Urothelium cell line (cell line): ENCODE measurements around the gene SMARCAD1.
A peak's percentile ranks its signal among the peaks of the same experiment; 100 is the strongest.

Experiments
- DNase-seq: peaks from one replicate; pipeline ENCODE4 v3.0.0; 2011; ENCODE audit warnings: low spot score, mixed read lengths
- FAIRE-seq: peaks from 2 replicates; lab custom pipeline; 2011; peaks lifted over from hg19 to GRCh38; lab: Jason Lieb, UNC

The SMARCAD1 gene, protein sequence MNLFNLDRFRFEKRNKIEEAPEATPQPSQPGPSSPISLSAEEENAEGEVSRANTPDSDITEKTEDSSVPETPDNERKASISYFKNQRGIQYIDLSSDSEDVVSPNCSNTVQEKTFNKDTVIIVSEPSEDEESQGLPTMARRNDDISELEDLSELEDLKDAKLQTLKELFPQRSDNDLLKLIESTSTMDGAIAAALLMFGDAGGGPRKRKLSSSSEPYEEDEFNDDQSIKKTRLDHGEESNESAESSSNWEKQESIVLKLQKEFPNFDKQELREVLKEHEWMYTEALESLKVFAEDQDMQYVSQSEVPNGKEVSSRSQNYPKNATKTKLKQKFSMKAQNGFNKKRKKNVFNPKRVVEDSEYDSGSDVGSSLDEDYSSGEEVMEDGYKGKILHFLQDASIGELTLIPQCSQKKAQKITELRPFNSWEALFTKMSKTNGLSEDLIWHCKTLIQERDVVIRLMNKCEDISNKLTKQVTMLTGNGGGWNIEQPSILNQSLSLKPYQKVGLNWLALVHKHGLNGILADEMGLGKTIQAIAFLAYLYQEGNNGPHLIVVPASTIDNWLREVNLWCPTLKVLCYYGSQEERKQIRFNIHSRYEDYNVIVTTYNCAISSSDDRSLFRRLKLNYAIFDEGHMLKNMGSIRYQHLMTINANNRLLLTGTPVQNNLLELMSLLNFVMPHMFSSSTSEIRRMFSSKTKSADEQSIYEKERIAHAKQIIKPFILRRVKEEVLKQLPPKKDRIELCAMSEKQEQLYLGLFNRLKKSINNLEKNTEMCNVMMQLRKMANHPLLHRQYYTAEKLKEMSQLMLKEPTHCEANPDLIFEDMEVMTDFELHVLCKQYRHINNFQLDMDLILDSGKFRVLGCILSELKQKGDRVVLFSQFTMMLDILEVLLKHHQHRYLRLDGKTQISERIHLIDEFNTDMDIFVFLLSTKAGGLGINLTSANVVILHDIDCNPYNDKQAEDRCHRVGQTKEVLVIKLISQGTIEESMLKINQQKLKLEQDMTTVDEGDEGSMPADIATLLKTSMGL

DNA sequence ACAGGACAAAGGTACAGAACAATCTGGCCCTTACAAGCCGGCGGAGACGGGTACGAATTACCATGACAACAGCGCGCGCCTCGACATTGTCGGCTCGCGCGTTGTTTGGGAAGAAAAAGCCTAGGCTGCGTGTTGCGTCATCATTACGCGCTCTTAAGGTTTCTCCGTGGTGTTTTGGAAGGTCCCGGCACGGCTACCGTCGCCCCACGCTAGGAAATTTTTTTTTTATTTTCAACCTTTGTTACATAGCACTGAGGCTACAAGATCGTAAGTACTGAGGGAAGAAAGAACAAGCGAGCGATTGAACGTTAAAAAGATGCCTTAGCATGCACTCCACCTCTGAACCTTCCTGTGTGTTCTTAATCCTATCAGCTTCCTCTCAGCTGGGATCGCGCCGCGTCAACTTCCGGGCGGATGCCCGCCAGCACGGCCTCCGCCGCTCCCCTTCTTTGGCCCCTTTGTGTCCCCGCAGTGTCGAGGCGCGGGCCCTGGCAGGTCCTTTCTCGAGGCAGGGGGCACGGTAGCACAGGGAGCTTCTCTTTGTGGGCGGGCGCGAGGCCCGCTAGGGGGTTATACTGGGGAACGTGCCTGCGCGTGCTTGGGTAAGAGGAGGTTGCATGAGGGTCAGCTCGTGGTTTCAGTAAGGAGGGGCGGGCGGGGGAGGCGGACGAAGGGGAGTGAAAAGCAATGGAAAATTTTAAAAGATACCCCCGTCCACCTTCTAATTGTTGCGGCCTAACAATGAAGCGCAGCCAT is at the start of gene SMARCAD1:
Gene SMARCAD1, plus strand, starts transcription at position 397 of the 756 bp plus-strand sequence. CDS start 530 bp downstream, outside the sequence.
- DNase-seq, result peak; percentile 88
- FAIRE-seq, result peak; percentile 96

DNA sequence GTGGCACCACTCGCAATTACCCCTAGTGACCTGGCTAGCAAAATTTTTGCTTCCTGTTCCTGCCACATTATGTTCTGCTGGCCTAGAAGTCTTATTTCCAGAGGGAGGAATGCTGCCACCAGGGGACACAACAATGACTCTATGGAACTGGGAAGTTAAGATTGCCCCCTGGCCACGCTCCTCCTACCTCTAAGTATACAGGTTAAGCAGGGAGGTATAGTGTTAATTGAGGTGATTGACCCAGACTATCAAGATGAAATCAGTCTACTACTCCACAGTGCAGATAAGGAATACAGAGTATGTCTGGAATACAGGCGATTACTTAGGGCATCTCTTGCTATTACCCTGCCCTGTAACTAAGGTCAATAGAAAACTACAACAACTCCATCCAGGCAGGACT is 48.8 kb upstream of the SMARCAD1 start:
- DNase-seq (no peak), FAIRE-seq (no peak)

DNA sequence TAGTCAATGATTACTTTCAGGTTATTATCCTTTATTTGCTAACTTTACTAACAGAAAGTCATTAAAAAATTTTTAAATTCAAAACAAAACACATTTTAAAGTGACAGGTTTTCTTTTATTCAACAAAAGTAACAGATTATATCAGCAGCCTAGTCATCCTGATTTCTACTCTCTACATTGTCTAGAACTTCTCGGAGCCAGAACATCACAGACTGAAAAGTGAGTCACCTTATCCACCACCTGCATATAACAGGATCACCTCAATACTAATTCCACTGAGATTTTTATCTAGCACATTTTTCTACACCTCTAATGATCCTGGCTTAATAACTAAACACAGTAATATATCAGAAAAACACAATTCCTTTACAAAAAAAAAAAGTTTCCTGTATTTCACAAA is 47.9 kb upstream of the SMARCAD1 start:
- DNase-seq (no peak), FAIRE-seq (no peak)

DNA sequence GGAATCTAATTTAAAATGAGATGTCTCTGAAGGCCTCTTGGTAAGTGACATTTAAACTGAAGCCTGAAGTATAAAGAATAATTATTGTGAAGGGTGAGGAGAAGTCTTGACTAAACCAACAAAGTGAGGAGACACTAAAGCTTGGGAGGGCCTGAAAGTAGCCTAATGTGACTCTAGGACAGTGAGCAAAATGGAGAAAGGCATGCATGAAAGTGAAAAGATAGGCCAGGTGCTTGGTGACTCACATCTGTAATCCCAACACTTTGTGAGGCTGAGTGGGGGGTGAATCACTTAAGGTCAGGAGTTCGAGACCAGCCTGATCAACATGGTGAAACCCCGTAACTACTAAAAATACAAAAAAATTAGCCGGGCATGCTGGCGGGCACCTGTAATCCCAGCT is 46.9 kb upstream of the SMARCAD1 start:
- FAIRE-seq, result no peak
- no peak for DNase-seq

DNA sequence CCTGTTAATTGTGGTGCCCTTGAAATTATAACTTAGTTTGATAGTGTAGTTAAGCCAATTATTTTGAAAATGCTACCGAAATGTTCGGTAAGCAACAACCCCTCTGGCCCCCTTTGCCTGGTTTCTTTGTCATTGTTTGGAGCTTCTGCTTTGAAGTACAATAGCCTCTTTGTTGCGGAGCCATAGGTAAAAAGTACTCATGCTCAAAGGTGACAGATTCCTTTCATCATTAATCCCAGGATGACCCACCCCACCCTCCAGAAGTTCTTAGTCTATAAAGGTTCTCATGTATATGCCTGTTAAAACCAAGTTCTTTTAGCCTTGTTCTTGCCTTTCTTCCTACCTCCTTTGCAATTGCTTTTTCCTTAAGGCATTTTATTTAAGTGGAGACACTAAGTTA is 42.4 kb upstream of the SMARCAD1 start:
- no peak for FAIRE-seq
- DNase-seq, result no peak

DNA sequence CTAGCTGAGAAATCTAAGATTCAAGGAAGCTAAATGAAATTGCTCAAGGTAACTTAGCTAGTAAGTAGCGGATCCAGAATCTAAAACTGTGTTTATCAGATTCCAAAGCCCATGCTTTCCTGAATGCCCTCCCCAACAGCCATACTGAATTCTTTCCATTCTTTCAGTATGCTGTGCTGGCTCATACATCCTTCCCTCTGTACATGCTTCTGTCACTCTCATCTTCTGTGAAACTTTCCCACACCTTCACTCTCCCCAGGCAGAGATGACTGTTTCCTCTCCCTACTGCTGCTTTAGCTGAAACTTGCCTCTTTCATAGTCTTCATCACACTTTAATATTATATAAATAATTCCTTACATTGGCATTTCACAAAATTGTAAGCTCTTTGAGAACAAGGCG is 39.3 kb upstream of the SMARCAD1 start:
- no peak for DNase-seq
- FAIRE-seq, result no peak

DNA sequence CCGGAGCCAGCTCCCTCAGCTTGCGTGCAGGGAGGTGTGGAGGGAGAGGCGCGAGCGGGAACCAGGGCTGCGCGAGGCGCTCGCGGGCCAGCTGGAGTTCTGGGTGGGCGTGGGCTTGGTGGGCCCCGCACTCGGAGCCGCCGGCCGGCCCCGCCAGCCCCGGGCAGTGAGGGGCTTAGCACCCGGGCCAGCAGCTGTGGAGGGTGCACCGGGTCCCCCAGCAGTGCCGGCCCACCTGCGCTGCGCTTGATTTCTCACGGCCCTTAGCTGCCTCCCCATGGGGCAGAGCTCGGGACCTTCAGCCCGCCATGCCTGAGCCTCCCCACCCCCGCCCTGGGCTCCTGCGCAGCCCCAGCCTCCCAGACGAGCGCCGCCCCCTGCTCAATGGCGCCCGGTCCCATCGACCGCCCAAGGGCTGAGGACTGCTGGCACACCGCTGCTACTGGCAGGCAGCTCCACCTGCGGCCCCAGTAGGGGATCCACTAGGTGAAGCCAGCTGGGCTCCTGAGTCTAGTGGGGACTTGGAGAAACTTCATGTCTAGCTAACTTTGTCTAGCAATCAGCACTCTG is 37.8 kb upstream of the SMARCAD1 start:
- no peak for FAIRE-seq
- DNase-seq, result no peak

DNA sequence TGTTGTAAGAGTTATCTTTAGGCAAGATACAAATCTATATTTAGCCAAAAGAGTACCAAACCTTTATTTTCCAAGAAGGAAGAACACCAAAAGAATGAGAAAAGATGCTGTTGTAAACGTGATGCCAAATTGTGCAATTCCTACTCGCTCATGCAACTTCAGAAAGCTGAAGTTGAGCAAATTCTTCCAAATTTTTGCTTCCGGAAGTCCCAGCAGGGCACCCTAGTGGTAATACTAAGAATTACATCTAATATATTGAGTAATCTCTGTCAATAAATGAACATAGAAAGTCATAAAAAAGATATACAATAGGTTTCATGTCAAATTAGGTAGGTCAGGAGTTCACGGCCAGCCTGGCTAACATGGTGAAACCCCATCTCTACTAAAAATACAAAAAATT is 36.0 kb upstream of the SMARCAD1 start:
- FAIRE-seq, result no peak
- DNase-seq, result no peak

DNA sequence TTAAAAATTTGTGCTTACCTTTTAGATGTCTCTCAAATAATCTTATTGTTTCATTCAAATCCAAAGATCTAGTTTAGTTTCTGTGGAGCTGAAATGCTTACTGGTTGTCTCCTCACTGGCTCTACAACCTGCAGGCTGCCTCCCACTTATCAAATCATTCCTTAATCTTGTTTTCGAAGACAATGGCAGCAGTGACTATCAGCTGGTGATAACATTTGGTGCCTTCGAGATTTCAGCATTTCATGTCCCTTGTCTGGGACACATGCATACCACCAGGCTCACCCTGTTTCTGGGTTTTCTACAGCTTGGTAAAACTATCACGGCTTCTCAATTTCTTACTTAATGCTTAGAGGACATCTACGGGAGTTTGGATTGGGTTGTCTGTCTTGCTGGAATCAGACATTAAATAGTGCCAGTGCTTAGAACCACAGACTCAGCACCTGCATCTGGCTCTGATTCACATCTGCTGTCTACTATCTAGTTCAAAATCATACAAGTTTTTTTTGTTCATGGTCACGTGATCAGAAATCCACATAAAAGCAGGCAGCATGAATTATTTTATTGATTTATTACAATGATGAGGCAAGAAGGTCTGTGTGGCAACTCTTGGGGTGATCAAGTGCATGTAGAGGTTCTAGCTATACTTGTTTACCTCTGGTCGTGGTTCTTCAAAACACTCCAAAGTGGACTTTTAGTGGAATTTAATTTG is 32.0 kb upstream of the SMARCAD1 start:
- FAIRE-seq (no peak), DNase-seq (no peak)

DNA sequence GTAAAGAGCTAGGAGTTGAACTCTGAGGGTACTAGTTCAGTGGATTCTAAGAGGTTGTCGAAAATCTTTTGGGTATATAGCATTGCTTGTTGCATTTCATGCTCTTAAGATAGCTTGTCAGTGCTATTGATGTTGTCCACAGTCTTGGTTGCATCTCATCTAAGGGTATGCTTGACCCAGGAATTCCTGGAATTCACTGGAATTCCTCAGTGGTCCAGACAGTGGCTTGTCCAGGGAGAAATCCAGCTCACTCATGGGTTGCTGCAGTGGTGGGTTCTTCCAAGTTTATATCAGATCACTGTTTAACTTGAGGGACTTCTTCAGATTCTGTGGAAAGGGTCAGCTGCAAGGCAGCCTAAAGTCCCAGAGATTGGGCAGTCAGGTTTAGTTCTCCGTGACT is 29.8 kb upstream of the SMARCAD1 start:
- FAIRE-seq (no peak), DNase-seq (no peak)

DNA sequence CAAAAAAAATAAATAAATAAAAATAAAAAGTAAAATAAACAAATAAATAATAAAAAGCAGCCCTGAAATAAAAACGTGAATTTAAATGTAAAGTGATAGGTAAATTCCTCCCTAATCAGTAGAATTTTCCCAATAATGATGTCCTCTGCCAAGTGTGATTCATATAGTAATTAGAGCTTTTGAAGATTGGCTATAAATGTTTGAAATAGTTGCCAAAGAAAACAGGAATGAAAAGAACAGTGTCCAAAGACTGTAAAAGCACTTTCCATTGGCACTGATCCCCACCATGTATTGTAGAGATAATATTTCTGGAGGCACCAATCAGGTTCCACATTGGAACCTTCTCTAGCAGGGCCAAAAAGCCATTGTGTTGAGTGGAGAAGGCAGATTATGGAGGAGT is 25.9 kb upstream of the SMARCAD1 start:
- no peak for FAIRE-seq
- DNase-seq, result no peak

DNA sequence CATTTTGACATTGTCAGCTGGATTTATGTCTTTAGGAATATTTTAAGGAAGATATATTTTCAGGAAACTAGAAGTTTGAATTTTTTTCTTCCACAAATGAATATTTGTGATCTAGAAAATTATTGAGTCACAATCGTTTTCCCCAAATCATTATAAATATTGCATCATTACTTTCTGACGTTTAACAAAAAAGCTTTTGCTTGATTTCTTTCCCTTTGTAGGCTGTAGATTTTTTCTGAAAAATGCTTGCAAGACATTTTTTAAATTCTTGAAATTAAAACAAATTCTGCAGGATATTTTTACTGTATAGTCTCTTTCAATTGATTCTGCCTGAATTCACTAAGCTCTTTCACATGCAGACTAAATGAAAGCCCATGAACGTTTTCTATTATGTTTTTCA is 4.9 kb upstream of the SMARCAD1 start:
- FAIRE-seq (no peak), DNase-seq (no peak)

DNA sequence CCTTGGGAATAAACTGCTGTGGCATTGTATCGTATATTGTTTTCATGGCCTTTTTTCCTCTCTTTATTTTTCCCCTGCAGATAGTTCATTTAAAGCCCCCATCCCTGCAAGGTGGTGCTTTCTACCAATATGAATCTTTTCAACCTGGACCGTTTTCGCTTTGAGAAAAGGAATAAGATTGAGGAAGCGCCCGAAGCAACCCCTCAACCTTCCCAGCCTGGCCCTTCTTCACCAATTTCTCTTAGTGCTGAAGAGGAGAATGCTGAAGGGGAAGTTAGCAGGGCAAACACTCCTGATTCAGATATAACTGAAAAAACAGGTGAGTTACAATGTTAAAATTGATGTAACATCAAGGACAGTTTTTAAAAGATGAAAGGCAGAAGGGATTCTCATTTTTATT is 601 bp downstream of the SMARCAD1 start:
- FAIRE-seq (no peak), DNase-seq (no peak)

DNA sequence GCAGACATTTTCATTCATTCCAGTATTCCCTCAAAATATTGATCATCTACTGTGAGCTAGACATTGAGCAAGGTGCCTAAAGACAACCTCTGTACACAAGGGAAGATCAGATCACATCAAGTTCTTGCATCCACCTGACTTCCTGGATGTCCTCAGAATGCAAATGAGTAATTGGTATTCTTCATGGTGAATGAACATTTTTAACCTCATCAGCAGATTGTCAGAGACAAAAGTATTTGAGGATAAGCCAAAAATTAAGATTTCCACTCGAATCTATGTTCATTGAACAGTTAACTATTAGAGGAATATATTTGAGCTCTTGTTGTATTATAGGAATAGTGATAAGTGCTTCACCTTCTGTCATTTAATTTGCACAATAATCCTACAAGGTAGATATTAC is 1.3 kb downstream of the SMARCAD1 start:
- DNase-seq (no peak), FAIRE-seq (no peak)

DNA sequence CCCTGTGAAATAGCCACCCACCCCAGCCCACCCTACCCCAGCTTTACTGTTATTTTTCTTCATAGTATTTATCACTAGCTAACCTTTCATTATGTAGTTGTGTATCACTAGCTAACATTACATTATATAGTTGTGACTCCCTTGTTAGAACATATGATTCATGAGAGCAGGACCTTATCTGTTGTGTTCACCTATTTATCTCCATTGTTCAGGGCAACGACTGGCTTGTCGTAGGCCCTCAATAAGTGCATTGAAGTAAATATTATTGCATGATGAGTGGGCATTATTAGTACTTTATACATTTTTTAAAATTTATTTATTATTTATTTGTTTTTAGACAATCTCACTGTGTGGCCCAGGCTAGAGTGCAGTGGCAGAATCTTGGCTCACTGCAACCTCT is 4.2 kb downstream of the SMARCAD1 start:
- no peak for FAIRE-seq
- no peak for DNase-seq

DNA sequence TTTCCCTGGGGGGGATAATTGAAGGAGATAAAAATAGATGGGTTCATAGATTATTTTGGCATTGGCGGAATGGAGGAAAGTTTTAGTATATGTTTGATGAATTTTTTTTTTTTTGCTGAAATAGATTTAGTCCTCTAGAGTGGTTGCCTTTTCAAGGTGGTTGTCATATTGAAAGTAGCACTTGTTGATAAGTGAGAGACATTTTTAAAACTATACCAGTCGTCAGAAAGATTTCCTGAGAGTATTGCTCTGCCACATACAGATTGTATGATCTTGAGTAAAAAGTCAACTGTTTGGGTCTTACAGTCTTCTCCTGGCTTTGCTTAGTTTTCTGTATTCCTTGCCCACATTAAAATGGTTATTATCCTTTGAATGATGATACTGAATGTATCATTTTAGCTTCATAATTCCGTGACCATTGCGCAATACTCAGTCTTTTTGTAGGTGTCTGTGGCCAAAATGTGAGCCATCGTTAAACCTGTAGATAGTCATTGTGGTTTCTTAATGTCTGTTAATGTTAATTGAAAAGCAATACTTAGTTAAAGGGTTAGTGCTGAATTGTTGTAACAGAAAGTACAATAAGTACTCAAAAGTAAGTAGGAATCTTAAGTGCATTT is 7.1 kb downstream of the SMARCAD1 start:
- FAIRE-seq (no peak), DNase-seq (no peak)

DNA sequence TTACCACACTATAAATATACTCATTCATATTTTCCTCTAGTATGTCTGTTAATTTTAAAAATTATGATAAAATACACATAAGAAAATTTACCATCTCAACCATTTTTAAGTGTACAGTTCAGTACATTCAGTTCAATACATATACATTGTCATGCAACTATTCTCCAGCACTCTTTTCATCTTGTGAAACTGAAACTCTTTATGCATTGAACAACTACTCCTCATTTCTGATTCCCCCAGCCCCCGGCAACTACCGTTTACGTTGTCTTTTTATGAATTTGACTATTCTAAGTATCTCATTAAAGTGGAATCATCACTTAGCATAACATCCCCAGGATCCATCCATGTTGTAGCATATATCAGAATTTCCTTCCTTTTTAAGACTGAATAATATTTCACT is 8.7 kb downstream of the SMARCAD1 start:
- DNase-seq, result no peak
- FAIRE-seq, result no peak

DNA sequence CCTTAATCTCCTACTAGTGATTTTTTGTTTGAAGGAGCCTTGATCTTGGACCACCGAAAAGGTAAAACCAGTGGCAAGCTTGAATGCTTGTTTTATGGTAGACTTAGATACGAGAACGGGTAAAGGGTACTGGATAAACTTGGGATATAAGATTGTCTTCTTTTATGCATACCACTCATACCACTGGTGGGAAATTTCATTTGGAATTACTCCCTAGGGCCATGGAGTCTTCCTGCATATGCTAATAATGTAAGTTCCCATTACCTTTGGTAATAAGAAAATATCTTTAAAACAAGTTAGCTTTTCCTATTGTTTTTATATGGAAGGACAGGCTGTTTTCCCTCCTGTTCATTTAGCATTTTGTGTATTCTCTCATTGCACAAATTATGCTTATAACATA is 11.7 kb downstream of the SMARCAD1 start:
- FAIRE-seq (no peak), DNase-seq (no peak)

DNA sequence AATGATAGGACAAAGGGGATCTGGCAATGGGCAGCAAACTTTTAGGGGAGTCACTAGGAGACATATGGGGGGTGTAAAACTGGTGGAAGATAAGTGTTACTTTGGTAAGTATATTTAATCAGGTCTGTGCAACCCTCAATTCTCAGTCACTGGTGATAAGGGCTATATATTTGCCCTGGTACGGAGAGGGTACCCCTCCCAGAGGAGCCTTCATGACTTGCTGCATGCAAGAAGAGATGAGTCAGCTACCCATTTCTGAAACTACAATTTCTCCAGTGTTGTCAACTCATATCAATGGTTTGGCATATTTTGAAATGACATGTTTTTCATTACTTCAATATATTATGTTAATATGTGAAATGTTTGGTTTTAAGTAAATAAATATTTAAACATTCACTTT is 14.3 kb downstream of the SMARCAD1 start:
- FAIRE-seq (no peak), DNase-seq (no peak)

DNA sequence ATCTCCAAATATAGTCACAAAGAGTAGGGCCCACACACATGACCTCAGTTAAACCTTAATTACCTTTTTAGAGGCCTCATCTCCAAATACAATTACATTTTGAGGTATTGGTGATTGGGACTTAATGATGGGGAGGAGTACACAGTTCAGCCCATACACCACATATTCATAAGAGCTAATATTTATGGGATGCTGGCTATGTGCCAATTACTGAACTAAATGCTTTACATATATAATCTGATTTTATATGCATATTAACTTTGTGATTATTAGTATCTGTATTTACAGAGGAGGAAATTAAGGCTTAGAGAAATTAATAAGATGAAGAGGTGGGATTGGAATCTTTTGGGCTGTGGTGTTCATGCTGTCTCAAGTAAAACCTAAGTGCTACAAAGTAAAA is 17.8 kb downstream of the SMARCAD1 start:
- FAIRE-seq (no peak), DNase-seq (no peak)
